HG03378 (cell line): Measurements from ENCODE around the gene AP3B1.

Experiments
- ATAC-seq: cut with Tn5 transposase; IDR thresholded peaks from one replicate; pipeline ENCODE4 v1.9.1; 2021; ENCODE audit warnings: mild to moderate bottlenecking, moderate library complexity; ENCODE audit not compliant: unreplicated experiment

The AP3B1 gene

GRCh38 chr5:78293851-78294247 lies 649 bp downstream of the AP3B1 start:
- no peak for ATAC-seq

- ATAC-seq = no peak
These were observed 2.8 kb downstream of the AP3B1 start for GRCh38 chr5:78291687-78292086.

GRCh38 chr5:78289911-78290310 lies 4.6 kb downstream of the AP3B1 start:
- ATAC-seq = no peak

- ATAC-seq = no peak
These were observed 6.3 kb downstream of the AP3B1 start for GRCh38 chr5:78288246-78288645.

GRCh38 chr5:78287833-78288232 lies 6.7 kb downstream of the AP3B1 start:
- ATAC-seq = no peak

GRCh38 chr5:78287169-78287568 lies 7.3 kb downstream of the AP3B1 start:
- no peak for ATAC-seq

GRCh38 chr5:78286290-78286689 lies 8.2 kb downstream of the AP3B1 start:
- ATAC-seq = no peak

GRCh38 chr5:78283802-78284201 lies 10.7 kb downstream of the AP3B1 start:
- no peak for ATAC-seq

- ATAC-seq = no peak
These were observed 11.4 kb downstream of the AP3B1 start for GRCh38 chr5:78283105-78283504.

GRCh38 chr5:78280261-78280660 lies 14.2 kb downstream of the AP3B1 start:
- no peak for ATAC-seq

GRCh38 chr5:78279194-78279593 lies 15.3 kb downstream of the AP3B1 start:
- no peak for ATAC-seq

GRCh38 chr5:78277715-78278114 lies 16.8 kb downstream of the AP3B1 start:
- no peak for ATAC-seq

GRCh38 chr5:78275998-78276543 lies 18.4 kb downstream of the AP3B1 start:
- no peak for ATAC-seq

- ATAC-seq = no peak
These were observed 19.8 kb downstream of the AP3B1 start for GRCh38 chr5:78274540-78275197.

- no peak for ATAC-seq
These were observed 21.1 kb downstream of the AP3B1 start for GRCh38 chr5:78273436-78273835.

GRCh38 chr5:78271766-78272165 lies 22.7 kb downstream of the AP3B1 start:
- ATAC-seq = no peak

- no peak for ATAC-seq
These were observed 25.3 kb downstream of the AP3B1 start for GRCh38 chr5:78269088-78269703.

GRCh38 chr5:78268356-78268755 lies 26.1 kb downstream of the AP3B1 start:
- ATAC-seq = no peak

- ATAC-seq = no peak
These were observed 29.3 kb downstream of the AP3B1 start for GRCh38 chr5:78265163-78265562.

- no peak for ATAC-seq
These were observed 29.9 kb downstream of the AP3B1 start for GRCh38 chr5:78264600-78264999.

- ATAC-seq = no peak
These were observed 33.7 kb downstream of the AP3B1 start for GRCh38 chr5:78260771-78261170.

GRCh38 chr5:78253201-78253600 lies 41.3 kb downstream of the AP3B1 start:
- no peak for ATAC-seq

- ATAC-seq = no peak
These were observed 41.8 kb downstream of the AP3B1 start for GRCh38 chr5:78252715-78253114.
